ENCODE data around the gene KIF1C. TPM values are rescaled to one million over a fixed set of nuclear protein-coding genes. Genes with fewer than 3 reads are reported as not detected.

KIF1C gene
- total RNA-seq, result 10 to 100 TPM in 4 of 8 experiments, 1 to 10 TPM in 4; 3.9 to 76.4 (median 16.4) TPM

- Histone ChIP-seq H3K27ac (peak within 1 kb of the TSS; percentile 90), H3K4me1 (replicated peaks in 1 of 2) (peaks cover 12 to 18% of the 10 kb centered on the region in 2 donors), H3K4me3 (peak within 1 kb of the TSS; percentile 63 to 85 (median 75))
- in situ Hi-C loops (cut with MboI; ENCODE audit: low pct_unique_long_range_greater_than_20kb in 2 of 9, low sequenced_read_pairs in 9 of 9, unreplicated experiment in 9 of 9), result no loop called here
- WGBS, 10 experiments, result 0% methylated on average over 1 to 2 of the region's 93 CpGs; no CpG with 5 or more reads in 8 of the 10 experiments
- peak; percentile 83 to 90 (median 89) for ATAC-seq (replicated peaks in 6 of 8)
Observed at GRCh38 chr17:4997302-4998026, at the start of gene KIF1C, which contains the start of gene INCA1. TSS of gene KIF1C (plus strand) at chr17:4997950. CDS start at chr17:5000247, 2,297 bp downstream. TSS of gene INCA1 (minus strand) at chr17:4997522. CDS start at chr17:4994437, 3,085 bp downstream.

- Histone ChIP-seq H3K27ac (peak within 1 kb of the TSS; percentile 94 to 95), H3K4me1 (replicated peaks in 1 of 2) (peaks cover 31 to 32% of the 10 kb centered on the region in 2 donors), H3K4me3 (peak within 1 kb of the TSS; percentile 63 to 94 (median 90))
- in situ Hi-C loops (cut with MboI; ENCODE audit: low pct_unique_long_range_greater_than_20kb in 2 of 9, low sequenced_read_pairs in 9 of 9, unreplicated experiment in 9 of 9), result no loop called here
- ATAC-seq (replicated peaks in 6 of 8), result peak; percentile 14 to 57 (median 43)
- WGBS, 10 experiments, result 0 to 4% (median 0%) methylated on average over 1 to 4 of the region's 59 CpGs; no CpG with 5 or more reads in 5 of the 10 experiments
Observed at GRCh38 chr17:4948166-4948930, 49.4 kb upstream of the KIF1C start, which contains the start of gene PFN1. TSS of gene PFN1 (minus strand) at chr17:4948530. CDS start at chr17:4948394, 136 bp downstream.

GRCh38 chr17:4948931-4949320, 48.8 kb upstream of the KIF1C start:
- H3K27ac ChIP-seq, result peak overlapping the region; percentile 94 to 95
- WGBS, 10 experiments, result 0% methylated on average over 1 to 3 of the region's 40 CpGs; no CpG with 5 or more reads in 7 of the 10 experiments
- H3K4me1 ChIP-seq (replicated peaks in 1 of 2), result peaks cover 31 to 32% of the 10 kb centered on the region in 2 donors
- in situ Hi-C loops (cut with MboI; ENCODE audit: low pct_unique_long_range_greater_than_20kb in 2 of 9, low sequenced_read_pairs in 9 of 9, unreplicated experiment in 9 of 9), result no loop called here
- H3K4me3 ChIP-seq, result peak overlapping the region; percentile 63 to 94 (median 90)
- ATAC-seq (replicated peaks in 6 of 8), result peak; percentile 43 to 81 (median 72)

- no CpG with 5 or more reads among the region's 75 CpGs for WGBS, 10 experiments
- in situ Hi-C loops (cut with MboI; ENCODE audit: low pct_unique_long_range_greater_than_20kb in 2 of 9, low sequenced_read_pairs in 9 of 9, unreplicated experiment in 9 of 9), result loop anchor here in 1 of 9 experiments (25.0 kb wide), 1 partner anchor 113 kb away; no protein-coding TSS in a partner anchor
- H3K4me1 ChIP-seq (replicated peaks in 1 of 2), result peaks cover 31 to 32% of the 10 kb centered on the region in 2 donors
- ATAC-seq (replicated peaks in 6 of 8), result peak; percentile 13 to 54 (median 30)
- H3K27ac ChIP-seq, result peak overlapping the region; percentile 94 to 95
- H3K4me3 ChIP-seq, result peak overlapping the region; percentile 63 to 94 (median 90)
Observed at GRCh38 chr17:4949321-4950074, 48.3 kb upstream of the KIF1C start.

- peak; percentile 7 to 54 (median 29) for ATAC-seq (replicated peaks in 6 of 8)
- Histone ChIP-seq H3K4me3 (peak overlapping the region; percentile 63 to 94 (median 90)), H3K27ac (peak overlapping the region; percentile 94 to 95), H3K4me1 (replicated peaks in 1 of 2) (peaks cover 31 to 32% of the 10 kb centered on the region in 2 donors)
- in situ Hi-C loops (cut with MboI; ENCODE audit: low pct_unique_long_range_greater_than_20kb in 2 of 9, low sequenced_read_pairs in 9 of 9, unreplicated experiment in 9 of 9), result loop anchor here in 1 of 9 experiments (25.0 kb wide), 1 partner anchor 112 kb away; no protein-coding TSS in a partner anchor
- 11 to 100% (median 24%) methylated on average over 2 to 18 of the region's 52 CpGs; no CpG with 5 or more reads in 5 of the 10 experiments for WGBS, 10 experiments
Observed at GRCh38 chr17:4950075-4950745, 47.5 kb upstream of the KIF1C start.

- peak within 1 kb of the TSS; percentile 63 to 94 (median 90) for H3K4me3 ChIP-seq
- in situ Hi-C loops (cut with MboI; ENCODE audit: low pct_unique_long_range_greater_than_20kb in 2 of 9, low sequenced_read_pairs in 9 of 9, unreplicated experiment in 9 of 9), result loop anchor here in 1 of 9 experiments (25.0 kb wide), 1 partner anchor 112 kb away; no protein-coding TSS in a partner anchor
- WGBS, 10 experiments, result 0 to 50% (median 20%) methylated on average over 1 to 2 of the region's 7 CpGs; no CpG with 5 or more reads in 7 of the 10 experiments
- peaks cover 27 to 31% of the 10 kb centered on the region in 2 donors for H3K4me1 ChIP-seq (replicated peaks in 1 of 2)
- peak within 1 kb of the TSS; percentile 94 to 95 for H3K27ac ChIP-seq
- no peak for ATAC-seq (replicated peaks in 6 of 8)
Observed at GRCh38 chr17:4950746-4951204, 47.0 kb upstream of the KIF1C start, which contains the start of gene ENO3. TSS of gene ENO3 (plus strand) at chr17:4951119. CDS start at chr17:4951830, 711 bp downstream.

- H3K27ac ChIP-seq, result peak overlapping the region; percentile 94 to 95
- H3K4me1 ChIP-seq (replicated peaks in 1 of 2), result peaks cover 24 to 29% of the 10 kb centered on the region in 2 donors
- WGBS, 10 experiments, result no CpG with 5 or more reads among the region's 3 CpGs
- in situ Hi-C loops (cut with MboI; ENCODE audit: low pct_unique_long_range_greater_than_20kb in 2 of 9, low sequenced_read_pairs in 9 of 9, unreplicated experiment in 9 of 9), result loop anchor here in 1 of 9 experiments (25.0 kb wide), 1 partner anchor 111 kb away; no protein-coding TSS in a partner anchor
- ATAC-seq (replicated peaks in 6 of 8), result no peak
- peak overlapping the region in 2 of 5 donors; percentile 86 to 90 for H3K4me3 ChIP-seq
Observed at GRCh38 chr17:4951486-4951885, 46.3 kb upstream of the KIF1C start.

GRCh38 chr17:4953451-4953961, 44.2 kb upstream of the KIF1C start:
- in situ Hi-C loops (cut with MboI; ENCODE audit: low pct_unique_long_range_greater_than_20kb in 2 of 9, low sequenced_read_pairs in 9 of 9, unreplicated experiment in 9 of 9), result loop anchor here in 1 of 9 experiments (25.0 kb wide), 1 partner anchor 109 kb away; no protein-coding TSS in a partner anchor
- Histone ChIP-seq H3K4me3 (no peak overlapping the region), H3K27ac (no peak overlapping the region), H3K4me1 (replicated peaks in 1 of 2) (peaks cover 20 to 25% of the 10 kb centered on the region in 2 donors)
- WGBS, 10 experiments, result 40 to 100% (median 88%) methylated on average over 1 to 7 of the region's 14 CpGs; no CpG with 5 or more reads in 3 of the 10 experiments
- ATAC-seq (replicated peaks in 6 of 8), result no peak

- ATAC-seq (replicated peaks in 6 of 8), result no peak
- Histone ChIP-seq H3K27ac (no peak overlapping the region), H3K4me1 (replicated peaks in 1 of 2) (peaks cover 20 to 23% of the 10 kb centered on the region in 2 donors), H3K4me3 (no peak overlapping the region)
- in situ Hi-C loops (cut with MboI; ENCODE audit: low pct_unique_long_range_greater_than_20kb in 2 of 9, low sequenced_read_pairs in 9 of 9, unreplicated experiment in 9 of 9), result loop anchor here in 1 of 9 experiments (25.0 kb wide), 1 partner anchor 107 kb away; no protein-coding TSS in a partner anchor
- WGBS, 10 experiments, result 95 to 100% (median 100%) methylated on average over 1 to 5 of the region's 8 CpGs; no CpG with 5 or more reads in 4 of the 10 experiments
Observed at GRCh38 chr17:4955091-4955490, 42.7 kb upstream of the KIF1C start.

- H3K4me3 ChIP-seq, result no peak overlapping the region
- in situ Hi-C loops (cut with MboI; ENCODE audit: low pct_unique_long_range_greater_than_20kb in 2 of 9, low sequenced_read_pairs in 9 of 9, unreplicated experiment in 9 of 9), result loop anchor here in 1 of 9 experiments (25.0 kb wide), 1 partner anchor 106 kb away; no protein-coding TSS in a partner anchor
- WGBS, 10 experiments, result 100% methylated on average over 1 to 3 of the region's 10 CpGs; no CpG with 5 or more reads in 7 of the 10 experiments
- ATAC-seq (replicated peaks in 6 of 8), result peak in 1 of 8 experiments; percentile 6
- peaks cover 5 to 8% of the 10 kb centered on the region in 2 donors for H3K4me1 ChIP-seq (replicated peaks in 1 of 2)
- no peak overlapping the region for H3K27ac ChIP-seq
Observed at GRCh38 chr17:4956493-4957061, 41.2 kb upstream of the KIF1C start.

- 40 to 100% (median 100%) methylated on average over 1 to 2 of the region's 3 CpGs; no CpG with 5 or more reads in 3 of the 10 experiments for WGBS, 10 experiments
- in situ Hi-C loops (cut with MboI; ENCODE audit: low pct_unique_long_range_greater_than_20kb in 2 of 9, low sequenced_read_pairs in 9 of 9, unreplicated experiment in 9 of 9), result loop anchor here in 1 of 9 experiments (25.0 kb wide), 1 partner anchor 104 kb away; no protein-coding TSS in a partner anchor
Observed at GRCh38 chr17:4958102-4958501, 39.6 kb upstream of the KIF1C start.

More at GRCh38 chr17:4958102-4958501, 39.6 kb upstream of the KIF1C start:
- Histone ChIP-seq H3K4me1 (replicated peaks in 1 of 2) (no peaks in the 10 kb centered on the region), H3K4me3 (no peak overlapping the region), H3K27ac (no peak overlapping the region)
- no peak for ATAC-seq (replicated peaks in 6 of 8)
